Gastroesophageal sphincter (tissue), 4 donors: ENCODE measurements around the gene SPATA6. TPM values are rescaled to one million over a fixed set of nuclear protein-coding genes. Genes with fewer than 3 reads are reported as not detected.

ENCODE experiments used
- ATAC-seq: fragments of 150-250 bp; one replicate; pipeline ENCODE4 v1.9.1; 2016; ENCODE audit warnings: mild to moderate bottlenecking, moderate library complexity
- H3K27ac ChIP-seq, 4 donors: fragments of 200-600 bp; sonication (generic) in 3 of 4; 1 replicate in 3 of 4; 2 replicates in 1 of 4; pipeline ENCODE4 v1.5.1; 2016 to 2019
- H3K27me3 ChIP-seq: fragments of 200-600 bp; sonication (generic); one replicate; pipeline ENCODE4 v1.5.1; 2019
- H3K36me3 ChIP-seq, 2 donors: fragments of 200-600 bp; sonication (generic); one replicate each; pipeline ENCODE4 v1.5.1; 2019; ENCODE audit warnings: control low read depth in 1 of 2
- H3K4me1 ChIP-seq, 3 donors: fragments of 200-600 bp; sonication (generic); 1 replicate in 2 of 3; 2 replicates in 1 of 3; pipeline ENCODE4 v1.5.1; 2016 to 2019; ENCODE audit warnings: control low read depth in 2 of 3
- H3K4me3 ChIP-seq, 2 donors: fragments of 200-600 bp; sonication (generic); one replicate each; pipeline ENCODE4 v1.5.1; 2019; ENCODE audit warnings: mild to moderate bottlenecking in 1 of 2, moderate library complexity in 1 of 2
- H3K9me3 ChIP-seq, 3 donors: fragments of 200-600 bp; sonication (generic); one replicate each; pipeline ENCODE4 v1.5.1; 2017 to 2019; ENCODE audit warnings: control low read depth in 2 of 3
- CTCF ChIP-seq, 4 experiments: fragments of 200-600 bp in 2 of 4; fragments of 450-650 bp in 2 of 4; sonication (generic) in 1 of 4; IDR thresholded peaks; one replicate each; pipeline ENCODE4 v1.5.1; 2017 to 2019; ENCODE audit warnings: antibody characterized with exemption in 4 of 4, mild to moderate bottlenecking in 2 of 4, moderate library complexity in 2 of 4
- EP300 ChIP-seq: sonication (generic); formaldehyde crosslinking; IDR thresholded peaks from one replicate; pipeline ENCODE4 v1.6.1; 2017; ENCODE audit warnings: antibody characterized with exemption, mild to moderate bottlenecking
- POLR2A ChIP-seq, 2 donors: fragments of 450-650 bp; IDR thresholded peaks; one replicate each; pipeline ENCODE4 v1.6.1; 2017; ENCODE audit warnings: antibody characterized with exemption in 2 of 2, mild to moderate bottlenecking in 2 of 2, moderate library complexity in 1 of 2
- POLR2AphosphoS5 ChIP-seq: sonication (generic); formaldehyde crosslinking; IDR thresholded peaks from one replicate; pipeline ENCODE4 v1.6.1; 2017; ENCODE audit warnings: antibody characterized with exemption
- WGBS, 2 donors: methylation state at CpG; one replicate each; pipeline ENCODE4 v1.1.5; 2018; ENCODE audit warnings: low coverage in 1 of 2; 5-methylcytosine and 5-hydroxymethylcytosine counted together
- total RNA-seq, 4 donors: library from RNA; depleted of rRNA; stranded (reverse); fragments of >200 nt; gene quantifications; one replicate each; pipeline ENCODE4 v1.1.0, GENCODE V29; 2016

SPATA6 gene
- total RNA-seq, 4 donors from 2014 or later, result 16.3 to 31.9 (median 16.4) TPM

DNA sequence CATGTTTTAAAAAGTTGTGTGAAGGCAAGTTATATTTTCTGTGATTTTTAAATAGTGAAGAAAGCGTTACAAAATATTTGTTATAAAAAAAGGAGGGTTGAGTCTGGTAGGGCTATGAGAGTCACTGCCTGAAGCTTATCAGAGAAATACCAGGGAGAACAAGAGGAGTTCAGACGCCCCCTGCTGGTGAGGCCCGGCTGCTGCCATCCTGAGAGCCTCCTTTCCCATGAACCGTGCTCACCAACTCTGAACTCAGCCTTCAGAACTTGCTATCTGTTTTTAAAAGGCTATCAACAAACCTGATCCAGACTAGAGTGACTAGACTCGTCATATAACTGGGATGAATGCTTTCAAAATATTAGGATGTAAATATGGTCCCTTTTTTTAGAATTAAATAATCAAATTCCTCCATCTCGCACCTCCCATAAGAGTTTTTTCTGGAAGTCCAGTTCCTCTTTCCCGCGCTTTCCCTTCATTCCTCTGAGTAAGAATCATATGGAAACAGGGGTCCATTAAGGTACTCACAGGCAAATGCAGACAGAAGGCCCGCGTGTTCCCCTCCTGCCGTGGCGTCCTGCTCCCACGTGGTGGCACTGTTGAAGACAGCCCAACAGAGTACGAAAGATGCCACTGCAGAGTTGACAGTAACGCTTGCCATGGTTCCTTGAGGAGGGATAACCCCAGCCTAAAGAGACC is 26.2 kb upstream of the SPATA6 start:
- Histone ChIP-seq H3K9me3 (no peaks in the 10 kb centered on the region), H3K4me1 (peaks cover 0 to 19% (median 0%) of the 10 kb centered on the region in 3 donors), H3K4me3 (no peak overlapping the region), H3K27me3 (no peaks in the 10 kb centered on the region), H3K27ac (no peak overlapping the region), H3K36me3 (no peaks in the 10 kb centered on the region)
- WGBS, 2 donors, result 26 to 29% methylated on average over 8 of the region's 15 CpGs
- TF ChIP-seq CTCF (IDR thresholded peaks at IDR 0.05) (peak; percentile 83 to 94 (median 88)), POLR2AphosphoS5 (no peak), EP300 (no peak)
- ATAC-seq, result peak; percentile 80

DNA sequence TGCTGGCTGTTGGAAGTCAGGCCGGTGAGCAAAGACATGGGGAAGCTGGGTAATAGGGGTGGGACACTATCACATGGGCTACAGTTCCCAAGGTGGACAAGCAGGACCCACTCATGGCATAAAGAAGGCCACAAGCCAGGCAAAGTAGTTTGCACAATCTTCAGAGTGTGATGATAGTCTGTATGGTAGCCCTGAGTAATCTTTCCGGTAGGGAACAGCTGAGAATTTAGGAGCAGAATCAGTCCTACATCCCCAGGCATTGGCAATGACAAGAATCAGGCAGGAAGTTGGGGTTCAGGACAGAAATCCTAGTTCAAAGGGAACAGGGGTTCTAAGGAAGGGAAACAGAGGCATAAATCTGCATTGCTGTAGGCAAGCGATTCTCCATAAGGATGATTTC is 23.9 kb upstream of the SPATA6 start:
- H3K27me3 ChIP-seq, result no peaks in the 10 kb centered on the region
- H3K36me3 ChIP-seq, result no peaks in the 10 kb centered on the region
- H3K9me3 ChIP-seq, result no peaks in the 10 kb centered on the region
- WGBS, 2 donors, result 92 to 96% methylated on average over 2 to 3 of the region's 3 CpGs
- TF ChIP-seq EP300, result no peak
- no peak for TF ChIP-seq POLR2A (IDR thresholded peaks at IDR 0.05)
- TF ChIP-seq POLR2AphosphoS5, result no peak
- TF ChIP-seq CTCF (IDR thresholded peaks at IDR 0.05), result no peak
- H3K27ac ChIP-seq, result no peak overlapping the region
- H3K4me1 ChIP-seq, result peaks cover 0 to 25% (median 0%) of the 10 kb centered on the region in 3 donors
- ATAC-seq, result no peak
- no peak overlapping the region for H3K4me3 ChIP-seq

DNA sequence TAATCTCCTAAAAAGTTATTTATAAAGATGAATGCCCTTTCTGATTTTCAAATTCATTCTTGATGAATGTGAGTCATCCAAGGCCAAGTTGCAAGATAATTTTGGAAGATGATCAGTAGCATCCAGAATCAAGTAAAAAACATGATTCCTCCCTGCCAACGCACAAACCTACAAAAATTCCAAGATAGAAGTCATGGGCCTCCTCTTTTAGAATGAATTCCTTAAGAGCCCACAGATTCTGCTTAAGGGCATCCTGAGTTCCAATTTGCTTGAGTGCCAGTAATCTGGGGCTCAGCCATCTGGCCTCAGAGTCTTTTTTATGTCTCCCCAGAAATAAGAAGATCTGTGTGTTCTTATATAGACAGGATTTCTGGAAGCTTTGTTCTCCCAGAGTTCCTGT is 23.2 kb upstream of the SPATA6 start:
- TF ChIP-seq CTCF (IDR thresholded peaks at IDR 0.05) (no peak), POLR2AphosphoS5 (no peak), EP300 (no peak), POLR2A (IDR thresholded peaks at IDR 0.05) (no peak)
- Histone ChIP-seq H3K9me3 (no peaks in the 10 kb centered on the region), H3K27me3 (no peaks in the 10 kb centered on the region), H3K36me3 (no peaks in the 10 kb centered on the region), H3K4me1 (peaks cover 0 to 25% (median 0%) of the 10 kb centered on the region in 3 donors), H3K27ac (no peak overlapping the region), H3K4me3 (no peak overlapping the region)
- ATAC-seq, result no peak
- WGBS, 2 donors, result 67 to 93% methylated on average over 1 of the region's 1 CpG

DNA sequence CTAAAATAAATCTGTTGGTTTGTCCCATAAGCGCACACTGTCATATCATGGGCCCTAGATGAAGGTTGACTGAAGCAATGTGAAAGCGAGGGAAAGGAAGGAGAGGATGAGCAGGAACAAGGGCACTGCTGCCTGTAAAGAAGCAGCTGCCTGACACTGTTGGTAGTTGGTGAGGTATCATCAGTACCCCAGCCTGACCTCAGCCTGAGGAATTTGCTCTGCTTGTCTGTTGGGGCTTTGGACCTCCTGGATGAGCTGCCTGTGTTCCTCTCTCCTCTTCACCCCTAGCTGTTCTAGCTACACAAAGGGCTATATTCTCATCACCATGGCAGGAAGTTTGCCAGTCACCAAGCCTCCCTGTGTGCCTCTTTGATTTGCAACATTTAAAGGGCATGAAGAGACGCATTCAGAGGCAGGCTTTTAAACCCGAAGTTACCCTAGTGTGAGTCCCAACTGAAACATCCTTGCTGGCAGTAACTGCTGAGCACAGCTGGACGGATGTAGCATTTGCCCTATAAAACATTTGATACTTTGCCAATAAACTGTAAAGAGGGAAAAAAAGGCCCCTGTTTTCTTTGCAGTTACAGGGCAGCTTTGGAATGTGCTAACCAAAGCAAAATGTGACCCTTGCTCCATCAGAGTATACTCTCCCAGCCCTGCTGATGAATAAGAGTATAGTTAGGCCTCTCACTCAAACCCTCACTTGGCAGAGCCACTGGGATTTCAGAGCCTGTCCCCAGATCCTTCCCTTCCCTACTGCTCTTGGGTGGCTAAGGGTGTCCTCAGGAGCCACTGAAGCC is 22.2 kb upstream of the SPATA6 start:
- Histone ChIP-seq H3K27ac (peak overlapping the region in 3 of 4 donors; percentile 40 to 56 (median 43)), H3K27me3 (no peaks in the 10 kb centered on the region), H3K4me1 (peaks cover 0 to 25% (median 0%) of the 10 kb centered on the region in 3 donors), H3K36me3 (no peaks in the 10 kb centered on the region), H3K4me3 (no peak overlapping the region), H3K9me3 (no peaks in the 10 kb centered on the region)
- WGBS, 2 donors, result 50 to 87% methylated on average over 2 to 4 of the region's 5 CpGs
- ATAC-seq, result peak; percentile 77
- TF ChIP-seq POLR2AphosphoS5 (peak; percentile 72), EP300 (no peak)

- Histone ChIP-seq H3K9me3 (no peaks in the 10 kb centered on the region), H3K36me3 (no peaks in the 10 kb centered on the region), H3K27me3 (no peaks in the 10 kb centered on the region), H3K4me1 (peaks cover 0 to 19% (median 0%) of the 10 kb centered on the region in 3 donors), H3K27ac (no peak overlapping the region), H3K4me3 (no peak overlapping the region)
- ATAC-seq, result no peak
- WGBS, 2 donors, result 47 to 53% methylated on average over 5 of the region's 5 CpGs
- TF ChIP-seq EP300 (no peak), POLR2A (IDR thresholded peaks at IDR 0.05) (no peak), POLR2AphosphoS5 (no peak), CTCF (IDR thresholded peaks at IDR 0.05) (no peak)
Measured at GRCh38 chr1:48493041-48493440, 21.0 kb upstream of the SPATA6 start.
